Astrocyte of the hippocampus (primary cell): ENCODE measurements around the gene GCDH.

Source experiments
- DNase-seq: peaks from one replicate; pipeline ENCODE4 v3.0.0; 2011; ENCODE audit warnings: low read depth, low spot score

GCDH gene

GRCh38 chr19:12939975-12940423 is 49.0 kb downstream of the GCDH start:
- DNase-seq: no peak

GRCh38 chr19:12940897-12941296 is 49.9 kb downstream of the GCDH start:
- DNase-seq: no peak

GRCh38 chr19:12943437-12944044 is 52.6 kb downstream of the GCDH start:
- no peak for DNase-seq

- no peak for DNase-seq
These were observed 53.2 kb downstream of the GCDH start for GRCh38 chr19:12944104-12944674.

GRCh38 chr19:12945479-12946091 is 54.6 kb downstream of the GCDH start, which contains the start of gene RAD23A:
RAD23A (plus strand) TSS chr19:12945862; CDS start chr19:12945949, 87 bp downstream.
- peak; percentile 100 for DNase-seq

GRCh38 chr19:12946092-12946721 is 55.2 kb downstream of the GCDH start:
- DNase-seq: peak; percentile 94

- no peak for DNase-seq
These were observed 56.0 kb downstream of the GCDH start for GRCh38 chr19:12946731-12947496.

- no peak for DNase-seq
These were observed 57.0 kb downstream of the GCDH start for GRCh38 chr19:12947702-12948611.

- DNase-seq: no peak
These were observed 57.8 kb downstream of the GCDH start for GRCh38 chr19:12948612-12949362.
